NB4 (cell line): ENCODE results near the gene CDKAL1.
A peak's percentile ranks its signal among the peaks of the same experiment; 100 is the strongest.

ENCODE experiments used
- DNase-seq: peaks from one replicate; pipeline ENCODE4 v3.0.0; 2010; ENCODE audit warnings: low read depth
- H3K4me3 ChIP-seq: one replicate; pipeline ENCODE4 v1.5.1; 2011; ENCODE audit warnings: mild to moderate bottlenecking, low read depth, low read length, moderate library complexity
- CTCF ChIP-seq: IDR thresholded peaks from one replicate; pipeline ENCODE4 v1.5.1; 2012; ENCODE audit warnings: low read depth, low read length
- MAX ChIP-seq: IDR thresholded peaks from 2 replicates; pipeline ENCODE4 v1.6.1; 2011; ENCODE audit warnings: low read depth, low read length
- MYC ChIP-seq: IDR thresholded peaks from 2 replicates; pipeline ENCODE4 v1.6.1; 2011; ENCODE audit warnings: low read depth, low read length
- POLR2A ChIP-seq: IDR thresholded peaks from 2 replicates; pipeline ENCODE4 v1.6.1; 2011; ENCODE audit warnings: mild to moderate bottlenecking; ENCODE audit not compliant: insufficient read length; ENCODE audit errors: extremely low read depth

The CDKAL1 gene

GRCh38 chr6:20669571-20670314 is 135.5 kb downstream of the CDKAL1 start:
- TF ChIP-seq MYC (no peak), MAX (no peak), POLR2A (no peak), CTCF (no peak)
- peak; percentile 20 for DNase-seq
- H3K4me3 ChIP-seq = no peak overlapping the region

- TF ChIP-seq POLR2A = no peak
- no peak overlapping the region for H3K4me3 ChIP-seq
- DNase-seq = no peak
Measured at GRCh38 chr6:20670750-20671149, 136.5 kb downstream of the CDKAL1 start.

GRCh38 chr6:20672038-20672437 is 137.8 kb downstream of the CDKAL1 start:
- no peak for DNase-seq
- H3K4me3 ChIP-seq = no peak overlapping the region
- TF ChIP-seq POLR2A = no peak
- TF ChIP-seq CTCF = no peak
- TF ChIP-seq MYC = no peak
- TF ChIP-seq MAX = no peak

GRCh38 chr6:20673458-20673857 is 139.2 kb downstream of the CDKAL1 start:
- DNase-seq = no peak
- TF ChIP-seq POLR2A (no peak), MAX (no peak), MYC (no peak), CTCF (no peak)
- H3K4me3 ChIP-seq = no peak overlapping the region

GRCh38 chr6:20674664-20675063 is 140.4 kb downstream of the CDKAL1 start:
- H3K4me3 ChIP-seq = no peak overlapping the region
- no peak for DNase-seq
- TF ChIP-seq CTCF = no peak
- TF ChIP-seq MYC = no peak
- no peak for TF ChIP-seq POLR2A
- no peak for TF ChIP-seq MAX

GRCh38 chr6:20678831-20679352 is 144.6 kb downstream of the CDKAL1 start:
- H3K4me3 ChIP-seq = no peak overlapping the region
- DNase-seq = no peak
- TF ChIP-seq POLR2A (no peak), MAX (no peak), MYC (no peak), CTCF (no peak)
